ENCODE data around the gene CHD2. TPM values are rescaled to one million over a fixed set of nuclear protein-coding genes. Genes with fewer than 3 reads are reported as not detected.

Gene CHD2
- total RNA-seq, 1 experiment from 2014 or later = 120 TPM

DNA sequence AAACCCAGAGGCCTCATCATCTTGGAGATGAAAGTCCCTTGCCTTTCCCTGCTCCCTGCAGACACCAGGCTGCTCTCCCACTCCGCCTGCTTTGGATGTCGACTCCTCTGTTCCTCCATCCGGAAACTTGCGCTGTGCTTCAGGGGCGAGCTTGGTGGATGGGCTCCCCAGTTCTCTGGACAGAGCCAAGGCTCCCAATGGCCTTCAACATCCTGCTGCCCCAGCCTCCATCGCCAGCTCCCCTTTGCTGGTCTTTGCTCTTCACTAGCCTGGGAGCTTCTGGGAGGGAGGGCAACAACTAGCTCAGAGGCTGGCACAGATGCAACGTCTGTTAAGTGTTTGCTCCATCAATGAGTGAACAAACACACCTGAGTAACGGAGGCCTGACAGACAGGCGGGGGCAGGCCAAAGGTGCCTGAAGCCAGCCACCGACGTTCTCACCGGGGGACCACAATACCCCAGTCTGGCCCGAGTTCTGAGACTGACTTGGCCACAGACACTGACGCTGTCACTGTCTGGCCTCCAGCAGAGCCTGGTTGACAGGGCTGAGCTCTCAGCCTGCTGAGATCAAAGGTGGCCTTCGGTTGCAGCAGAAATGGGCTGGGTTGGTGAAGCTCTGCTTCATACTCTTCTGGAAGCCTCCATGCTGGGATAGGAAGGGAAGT lies 149.9 kb downstream of the CHD2 start:
- ChIA-PET CTCF (no interaction called here), POLR2A (ENCODE audit: unreplicated experiment) (no interaction called here)
- intact Hi-C loops (cut with micrococcal nuclease; ENCODE audit: unreplicated experiment) = loop anchor here (5.0 kb wide), 1 partner anchor 403 kb away; no protein-coding TSS in a partner anchor
- Histone ChIP-seq H4K20me1 (ENCODE audit: insufficient read depth) (no peaks in the 10 kb centered on the region), H3K27me3 (ENCODE audit: insufficient read depth, low read depth) (no peaks in the 10 kb centered on the region), H3K4me1 (replicated peaks; ENCODE audit: insufficient read depth) (no peaks in the 10 kb centered on the region), H3K36me3 (ENCODE audit: low read depth) (no peaks in the 10 kb centered on the region), H3K4me3 (no peak overlapping the region), H3K9me2 (ENCODE audit: insufficient read depth) (no peaks in the 10 kb centered on the region), H3F3A (ENCODE audit: insufficient read depth, low read depth) (no peaks in the 10 kb centered on the region), H3K27ac (no peak overlapping the region), H3K9me3 (ENCODE audit: insufficient read depth, low read depth) (no peaks in the 10 kb centered on the region; the same call in 1 of the 2 replicates), H3K79me2 (ENCODE audit: low read depth) (no peaks in the 10 kb centered on the region), H3K4me2 (no peak overlapping the region), H2AFZ (no peak overlapping the region)
- no peak for DNase-seq
- TF ChIP-seq EZH2 (IDR thresholded peaks at IDR 0.05; ENCODE audit: low read depth) = no peak
- TF ChIP-seq, protein P1, sequence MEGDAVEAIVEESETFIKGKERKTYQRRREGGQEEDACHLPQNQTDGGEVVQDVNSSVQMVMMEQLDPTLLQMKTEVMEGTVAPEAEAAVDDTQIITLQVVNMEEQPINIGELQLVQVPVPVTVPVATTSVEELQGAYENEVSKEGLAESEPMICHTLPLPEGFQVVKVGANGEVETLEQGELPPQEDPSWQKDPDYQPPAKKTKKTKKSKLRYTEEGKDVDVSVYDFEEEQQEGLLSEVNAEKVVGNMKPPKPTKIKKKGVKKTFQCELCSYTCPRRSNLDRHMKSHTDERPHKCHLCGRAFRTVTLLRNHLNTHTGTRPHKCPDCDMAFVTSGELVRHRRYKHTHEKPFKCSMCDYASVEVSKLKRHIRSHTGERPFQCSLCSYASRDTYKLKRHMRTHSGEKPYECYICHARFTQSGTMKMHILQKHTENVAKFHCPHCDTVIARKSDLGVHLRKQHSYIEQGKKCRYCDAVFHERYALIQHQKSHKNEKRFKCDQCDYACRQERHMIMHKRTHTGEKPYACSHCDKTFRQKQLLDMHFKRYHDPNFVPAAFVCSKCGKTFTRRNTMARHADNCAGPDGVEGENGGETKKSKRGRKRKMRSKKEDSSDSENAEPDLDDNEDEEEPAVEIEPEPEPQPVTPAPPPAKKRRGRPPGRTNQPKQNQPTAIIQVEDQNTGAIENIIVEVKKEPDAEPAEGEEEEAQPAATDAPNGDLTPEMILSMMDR (conservative IDR thresholded peaks at IDR 0.05) = no peak
- no TSS peak for BruUV-seq (replicated peaks)

DNA sequence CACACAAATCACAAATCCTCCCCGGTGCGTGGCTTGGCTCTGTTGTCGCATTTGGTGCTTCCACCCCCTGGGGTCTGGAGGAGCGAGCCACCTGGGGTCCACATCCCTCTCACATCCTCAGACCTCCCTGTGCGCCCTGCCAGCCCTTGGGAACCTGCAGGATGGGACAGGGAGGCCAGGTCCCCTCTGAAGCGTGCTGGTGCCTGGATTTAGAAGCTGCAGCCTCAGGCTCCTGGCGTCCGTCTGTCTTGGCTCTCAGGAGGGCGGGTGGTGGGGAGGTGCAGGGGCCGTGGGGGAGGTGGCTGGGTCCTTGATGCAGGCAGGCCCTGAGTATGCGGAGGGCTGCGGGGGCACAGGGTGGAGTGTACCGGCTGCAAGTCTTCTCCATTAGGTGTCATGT lies 150.5 kb downstream of the CHD2 start:
- intact Hi-C loops (cut with micrococcal nuclease; ENCODE audit: unreplicated experiment) = no loop called here
- H3K4me1 ChIP-seq (replicated peaks; ENCODE audit: insufficient read depth) = no peaks in the 10 kb centered on the region
- H3K36me3 ChIP-seq (ENCODE audit: low read depth) = no peaks in the 10 kb centered on the region
- ChIA-PET CTCF (no interaction called here), POLR2A (ENCODE audit: unreplicated experiment) (no interaction called here)
- no peaks in the 10 kb centered on the region for H3K79me2 ChIP-seq (ENCODE audit: low read depth)
- H3F3A ChIP-seq (ENCODE audit: insufficient read depth, low read depth) = no peaks in the 10 kb centered on the region
- H3K27ac ChIP-seq = no peak overlapping the region
- no peak overlapping the region for H3K4me3 ChIP-seq
- BruUV-seq (replicated peaks) = no TSS peak
- H3K9me2 ChIP-seq (ENCODE audit: insufficient read depth) = no peaks in the 10 kb centered on the region
- H4K20me1 ChIP-seq (ENCODE audit: insufficient read depth) = no peaks in the 10 kb centered on the region
- no peaks in the 10 kb centered on the region for H3K27me3 ChIP-seq (ENCODE audit: insufficient read depth, low read depth)
- no peak for TF ChIP-seq EZH2 (IDR thresholded peaks at IDR 0.05; ENCODE audit: low read depth)
- TF ChIP-seq, protein P1 (conservative IDR thresholded peaks at IDR 0.05) = no peak
- no peak for DNase-seq
- no peak overlapping the region for H2AFZ ChIP-seq
- no peaks in the 10 kb centered on the region; the same call in 1 of the 2 replicates for H3K9me3 ChIP-seq (ENCODE audit: insufficient read depth, low read depth)
- no peak overlapping the region for H3K4me2 ChIP-seq

DNA sequence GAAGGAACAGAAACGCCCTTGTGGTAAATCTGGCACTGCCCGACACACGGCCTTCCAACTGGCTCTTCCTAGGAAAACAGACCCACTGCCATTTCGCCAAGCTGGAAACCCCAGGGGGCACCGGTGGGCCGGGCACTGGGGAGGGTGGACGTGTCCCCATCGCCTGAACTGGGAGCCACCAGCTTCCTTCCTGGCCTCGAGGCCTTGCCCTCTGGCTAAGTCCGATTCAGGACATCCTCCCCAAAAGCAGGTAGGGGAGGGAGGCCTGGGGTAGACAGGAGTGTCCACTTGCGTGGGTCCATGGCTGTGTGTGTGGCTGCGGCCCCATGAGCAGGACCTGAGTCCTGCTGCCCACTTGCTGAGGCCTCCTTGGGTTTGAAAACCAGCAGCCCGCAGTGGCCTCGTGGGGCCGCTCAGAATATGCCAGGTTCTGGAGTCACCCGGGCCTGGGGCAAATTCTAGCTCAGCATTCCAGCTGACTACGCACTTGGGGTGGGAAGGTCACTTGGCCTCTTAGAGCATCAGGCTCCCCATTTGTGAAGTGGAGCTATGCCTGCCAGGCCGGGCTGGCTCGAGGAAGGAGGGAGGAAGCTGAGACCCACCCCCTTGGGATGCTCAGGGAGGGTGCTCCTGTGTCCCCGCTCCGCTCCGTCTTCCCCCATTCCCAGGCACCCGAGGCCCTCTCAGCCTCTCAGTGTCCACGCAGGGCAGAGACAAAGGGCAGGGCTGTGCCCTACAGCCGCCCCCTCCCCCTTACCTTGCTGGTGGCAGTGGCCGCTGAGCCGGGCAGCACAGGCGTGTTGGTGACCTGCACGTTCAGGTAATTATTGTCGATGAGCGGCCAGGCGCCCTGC lies 151.3 kb downstream of the CHD2 start:
- no peak overlapping the region for H2AFZ ChIP-seq
- no peak for DNase-seq
- H3K4me3 ChIP-seq = no peak overlapping the region
- no peaks in the 10 kb centered on the region for H3K9me2 ChIP-seq (ENCODE audit: insufficient read depth)
- no peaks in the 10 kb centered on the region; the same call in 1 of the 2 replicates for H3K9me3 ChIP-seq (ENCODE audit: insufficient read depth, low read depth)
- intact Hi-C loops (cut with micrococcal nuclease; ENCODE audit: unreplicated experiment) = no loop called here
- ChIA-PET CTCF (no interaction called here), POLR2A (ENCODE audit: unreplicated experiment) (no interaction called here)
- H3K27ac ChIP-seq = no peak overlapping the region
- no peaks in the 10 kb centered on the region for H4K20me1 ChIP-seq (ENCODE audit: insufficient read depth)
- H3K27me3 ChIP-seq (ENCODE audit: insufficient read depth, low read depth) = no peaks in the 10 kb centered on the region
- no peaks in the 10 kb centered on the region for H3K4me1 ChIP-seq (replicated peaks; ENCODE audit: insufficient read depth)
- no peaks in the 10 kb centered on the region for H3K79me2 ChIP-seq (ENCODE audit: low read depth)
- TF ChIP-seq, protein P1 (conservative IDR thresholded peaks at IDR 0.05) = no peak
- no peak for TF ChIP-seq EZH2 (IDR thresholded peaks at IDR 0.05; ENCODE audit: low read depth)
- BruUV-seq (replicated peaks) = no TSS peak
- no peak overlapping the region for H3K4me2 ChIP-seq
- H3K36me3 ChIP-seq (ENCODE audit: low read depth) = no peaks in the 10 kb centered on the region
- H3F3A ChIP-seq (ENCODE audit: insufficient read depth, low read depth) = no peaks in the 10 kb centered on the region
